ENCODE results near the gene ANKRD53. TPM values are rescaled to one million over a fixed set of nuclear protein-coding genes. Genes with fewer than 3 reads are reported as not detected.

Gene ANKRD53
- total and polyA plus RNA-seq, 4 donors = 0.63 to 2.5 (median 0.76) TPM

DNA sequence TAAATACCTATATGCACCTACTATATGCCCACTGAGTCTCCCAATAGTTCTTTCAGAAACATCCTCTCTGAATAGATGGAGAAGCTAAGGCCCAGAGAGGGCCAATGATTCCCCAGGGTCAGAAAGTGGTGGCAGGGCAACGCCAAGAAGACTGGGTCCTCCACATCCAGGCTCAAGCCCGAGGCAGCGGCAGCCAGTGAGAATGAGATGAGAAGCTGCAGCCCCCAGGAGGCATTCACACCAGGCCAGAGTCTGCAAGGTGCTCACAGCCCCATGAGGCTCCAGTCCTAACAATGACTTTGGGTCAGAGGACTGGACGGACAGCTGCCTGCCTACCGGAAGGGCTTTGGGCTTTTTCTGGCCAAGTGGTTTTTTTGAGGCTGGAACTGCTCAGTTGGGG lies 12.7 kb downstream of the ANKRD53 start:
- H3K4me1 ChIP-seq (ENCODE audit: control insufficient read depth in 5 of 5, insufficient read depth in 5 of 5, low read length in 5 of 5) = peaks cover 6 to 23% (median 12%) of the 10 kb centered on the region in 5 donors
- H3K27ac ChIP-seq (ENCODE audit: low read depth in 1 of 2, low read length in 1 of 2) = no peak overlapping the region
- H3K9me3 ChIP-seq (ENCODE audit: control insufficient read depth in 4 of 4, insufficient read depth in 3 of 4, low read length in 3 of 4) = no peaks in the 10 kb centered on the region
- TF ChIP-seq, protein P1, sequence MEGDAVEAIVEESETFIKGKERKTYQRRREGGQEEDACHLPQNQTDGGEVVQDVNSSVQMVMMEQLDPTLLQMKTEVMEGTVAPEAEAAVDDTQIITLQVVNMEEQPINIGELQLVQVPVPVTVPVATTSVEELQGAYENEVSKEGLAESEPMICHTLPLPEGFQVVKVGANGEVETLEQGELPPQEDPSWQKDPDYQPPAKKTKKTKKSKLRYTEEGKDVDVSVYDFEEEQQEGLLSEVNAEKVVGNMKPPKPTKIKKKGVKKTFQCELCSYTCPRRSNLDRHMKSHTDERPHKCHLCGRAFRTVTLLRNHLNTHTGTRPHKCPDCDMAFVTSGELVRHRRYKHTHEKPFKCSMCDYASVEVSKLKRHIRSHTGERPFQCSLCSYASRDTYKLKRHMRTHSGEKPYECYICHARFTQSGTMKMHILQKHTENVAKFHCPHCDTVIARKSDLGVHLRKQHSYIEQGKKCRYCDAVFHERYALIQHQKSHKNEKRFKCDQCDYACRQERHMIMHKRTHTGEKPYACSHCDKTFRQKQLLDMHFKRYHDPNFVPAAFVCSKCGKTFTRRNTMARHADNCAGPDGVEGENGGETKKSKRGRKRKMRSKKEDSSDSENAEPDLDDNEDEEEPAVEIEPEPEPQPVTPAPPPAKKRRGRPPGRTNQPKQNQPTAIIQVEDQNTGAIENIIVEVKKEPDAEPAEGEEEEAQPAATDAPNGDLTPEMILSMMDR (IDR thresholded peaks at IDR 0.05; ENCODE audit: control extremely low read depth, extremely low read depth) = no peak
- no peaks in the 10 kb centered on the region for H3K27me3 ChIP-seq (ENCODE audit: control insufficient read depth in 3 of 3, insufficient read depth in 3 of 3, low read length in 2 of 3)
- ATAC-seq (ENCODE audit: insufficient read depth, low FRiP score) = no peak
- WGBS, 2 donors = 96 to 97% methylated on average over 5 of the region's 5 CpGs
- H3K4me3 ChIP-seq = no peak overlapping the region
- H3K36me3 ChIP-seq (ENCODE audit: control insufficient read depth in 4 of 4, insufficient read depth in 4 of 4, low read length in 4 of 4) = peaks cover 8 to 48% (median 32%) of the 10 kb centered on the region in 4 donors
- DNase-seq = no peak
- H3K9ac ChIP-seq (ENCODE audit: insufficient read depth in 1 of 2, low read length in 2 of 2) = no peak overlapping the region

DNA sequence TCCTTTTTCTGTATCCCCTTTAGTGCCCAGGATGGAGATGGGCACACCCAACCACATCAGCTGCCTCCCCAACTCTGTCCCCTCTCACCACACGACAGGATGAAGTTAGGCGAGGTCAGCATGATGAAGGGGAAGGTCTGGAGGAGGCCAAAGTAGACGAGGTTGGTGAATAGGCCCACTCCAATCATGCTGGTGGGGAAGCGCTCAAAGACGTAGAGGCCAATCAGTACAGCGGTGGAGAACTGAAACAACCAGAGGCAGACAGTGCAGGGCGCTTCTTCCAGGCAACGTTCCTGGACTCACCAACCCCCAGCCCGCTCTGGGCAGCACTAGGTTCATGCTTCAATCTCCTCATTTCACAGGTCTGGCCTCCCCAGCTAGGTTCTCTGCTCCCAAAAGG lies 13.3 kb downstream of the ANKRD53 start:
- H3K9me3 ChIP-seq (ENCODE audit: control insufficient read depth in 4 of 4, insufficient read depth in 3 of 4, low read length in 3 of 4) = no peaks in the 10 kb centered on the region
- no peak for ATAC-seq (ENCODE audit: insufficient read depth, low FRiP score)
- no peak for DNase-seq
- no peak overlapping the region for H3K27ac ChIP-seq (ENCODE audit: low read depth in 1 of 2, low read length in 1 of 2)
- 89 to 92% methylated on average over 9 of the region's 9 CpGs for WGBS, 2 donors
- H3K9ac ChIP-seq (ENCODE audit: insufficient read depth in 1 of 2, low read length in 2 of 2) = no peak overlapping the region
- peaks cover 6 to 23% (median 12%) of the 10 kb centered on the region in 5 donors for H3K4me1 ChIP-seq (ENCODE audit: control insufficient read depth in 5 of 5, insufficient read depth in 5 of 5, low read length in 5 of 5)
- no peak overlapping the region for H3K4me3 ChIP-seq
- TF ChIP-seq, protein P1 (IDR thresholded peaks at IDR 0.05; ENCODE audit: control extremely low read depth, extremely low read depth) = no peak
- no peaks in the 10 kb centered on the region for H3K27me3 ChIP-seq (ENCODE audit: control insufficient read depth in 3 of 3, insufficient read depth in 3 of 3, low read length in 2 of 3)
- peaks cover 8 to 43% (median 29%) of the 10 kb centered on the region in 4 donors for H3K36me3 ChIP-seq (ENCODE audit: control insufficient read depth in 4 of 4, insufficient read depth in 4 of 4, low read length in 4 of 4)

DNA sequence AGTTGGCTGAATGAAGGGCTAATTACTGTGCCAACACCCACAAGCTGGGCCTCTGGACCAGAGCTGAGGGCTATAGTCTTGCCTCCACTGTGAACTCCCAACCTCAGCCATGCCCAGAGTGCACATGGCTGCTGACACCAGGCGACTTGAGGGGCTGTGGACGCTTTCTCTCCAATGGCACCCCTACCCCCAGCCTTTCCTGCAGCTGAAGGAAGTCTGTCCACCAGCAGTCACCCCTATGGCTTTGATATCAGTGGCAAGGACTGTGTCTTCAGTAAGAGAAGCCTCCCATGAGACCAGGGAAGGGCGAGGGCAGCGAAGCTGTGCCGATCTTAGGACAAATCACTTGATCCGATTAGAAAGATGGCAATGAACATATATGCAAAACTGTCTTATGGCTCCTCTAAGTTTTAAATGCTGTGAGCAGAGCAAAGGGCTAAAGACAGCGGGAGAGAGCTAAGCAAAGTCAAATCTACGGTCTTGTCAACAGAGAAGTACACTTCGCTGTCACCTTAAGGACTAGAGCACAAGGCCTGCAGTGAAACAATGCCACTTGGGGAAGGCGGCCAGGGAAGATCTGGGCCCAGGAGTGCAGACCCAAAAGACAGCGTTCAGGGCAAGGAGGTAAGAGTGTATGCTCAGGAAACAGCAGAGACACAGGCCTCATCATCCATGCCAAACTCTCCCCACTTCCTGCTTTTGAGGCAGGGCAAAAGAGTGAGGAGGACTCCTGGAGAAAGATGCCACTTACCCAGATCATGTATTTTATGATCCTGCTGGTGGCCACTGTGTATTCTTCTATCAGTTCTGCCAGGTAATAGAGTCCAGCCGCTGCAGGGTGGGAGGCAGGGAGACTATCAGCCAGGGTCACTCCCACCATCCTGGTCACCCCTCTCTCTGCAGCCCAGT lies 14.8 kb downstream of the ANKRD53 start:
- peaks cover 8 to 32% (median 20%) of the 10 kb centered on the region in 4 donors for H3K36me3 ChIP-seq (ENCODE audit: control insufficient read depth in 4 of 4, insufficient read depth in 4 of 4, low read length in 4 of 4)
- no peak for DNase-seq
- peaks cover 6 to 23% (median 12%) of the 10 kb centered on the region in 5 donors for H3K4me1 ChIP-seq (ENCODE audit: control insufficient read depth in 5 of 5, insufficient read depth in 5 of 5, low read length in 5 of 5)
- no peaks in the 10 kb centered on the region for H3K27me3 ChIP-seq (ENCODE audit: control insufficient read depth in 3 of 3, insufficient read depth in 3 of 3, low read length in 2 of 3)
- H3K27ac ChIP-seq (ENCODE audit: low read depth in 1 of 2, low read length in 1 of 2) = no peak overlapping the region
- WGBS, 2 donors = 87 to 88% methylated on average over 12 of the region's 12 CpGs
- H3K9me3 ChIP-seq (ENCODE audit: control insufficient read depth in 4 of 4, insufficient read depth in 3 of 4, low read length in 3 of 4) = no peaks in the 10 kb centered on the region
- no peak for ATAC-seq (ENCODE audit: insufficient read depth, low FRiP score)
- H3K4me3 ChIP-seq = peak overlapping the region; percentile 5
- peak overlapping the region; percentile 81 to 91 for H3K9ac ChIP-seq (ENCODE audit: insufficient read depth in 1 of 2, low read length in 2 of 2)
- TF ChIP-seq, protein P1 (IDR thresholded peaks at IDR 0.05; ENCODE audit: control extremely low read depth, extremely low read depth) = no peak

Data from lung (tissue), 12 donors.